ENCODE measurements around the gene RHBDF1.

GRCh38 chr16:64914-65255 lies 7.5 kb downstream of the RHBDF1 start:
- TF ChIP-seq HDGF (IDR thresholded peaks at IDR 0.05; ENCODE audit: borderline replicate concordance) (no peak), ZNF384 (IDR thresholded peaks at IDR 0.05) (no peak), TARDBP (IDR thresholded peaks at IDR 0.05) (no peak)

All from HEK293T (cell line).